Measurements from ENCODE around the gene WSB1. TPM values are rescaled to one million over a fixed set of nuclear protein-coding genes. Genes with fewer than 3 reads are reported as not detected.

The WSB1 gene
- total and polyA plus RNA-seq, 9 of the 15 experiments (the other 6 are each of a cell fraction or from before 2014, with no cell fraction given) = 22.8 to 229 (median 81.1) TPM

- TF ChIP-seq NFIX (CRISPR knock-in tag; IDR thresholded peaks at IDR 0.05; ENCODE audit: low read depth) (no peak), HNRNPL (IDR thresholded peaks at IDR 0.05; ENCODE audit: low read depth, low read length) (no peak), UBTF (IDR thresholded peaks at IDR 0.05; ENCODE audit: borderline replicate concordance in 1 of 2, low read depth in 2 of 2, low read length in 2 of 2) (no peak), ETV1 (tag; conservative IDR thresholded peaks at IDR 0.05; ENCODE audit: low read depth) (no peak), RUNX1 (IDR thresholded peaks at IDR 0.05; ENCODE audit: low read depth) (no peak), ZBTB9 (CRISPR knock-in tag; IDR thresholded peaks at IDR 0.05) (no peak), XRCC3 (IDR thresholded peaks at IDR 0.05) (no peak), POLR2AphosphoS2 (IDR thresholded peaks at IDR 0.05; ENCODE audit: low read length) (no peak), CUX1 (CRISPR knock-in tag; IDR thresholded peaks at IDR 0.05) (no peak), CBX5 (IDR thresholded peaks at IDR 0.05; ENCODE audit: borderline replicate concordance, low read depth) (no peak), PKNOX1 (IDR thresholded peaks at IDR 0.05) (peak; percentile 32; the same call in 1 of the 2 replicates), ZBTB2 (IDR thresholded peaks at IDR 0.05) (no peak), KHSRP (IDR thresholded peaks at IDR 0.05) (peak; percentile 52; the same call in 1 of the 2 replicates), POLR3A (IDR thresholded peaks at IDR 0.05; ENCODE audit: borderline replicate concordance, extremely low read depth, insufficient read depth, insufficient read length) (no peak)
Observed at GRCh38 chr17:27333410-27333980, 39.6 kb downstream of the WSB1 start (continued).
